Cerebellar cortex (tissue), 1 donor: Measurements from ENCODE around the gene GAMT.

ENCODE experiments used
- DNase-seq: peaks from one replicate; pipeline ENCODE4 v3.0.0-alpha.2; 2015; ENCODE audit warnings: low spot score

GAMT gene

DNA sequence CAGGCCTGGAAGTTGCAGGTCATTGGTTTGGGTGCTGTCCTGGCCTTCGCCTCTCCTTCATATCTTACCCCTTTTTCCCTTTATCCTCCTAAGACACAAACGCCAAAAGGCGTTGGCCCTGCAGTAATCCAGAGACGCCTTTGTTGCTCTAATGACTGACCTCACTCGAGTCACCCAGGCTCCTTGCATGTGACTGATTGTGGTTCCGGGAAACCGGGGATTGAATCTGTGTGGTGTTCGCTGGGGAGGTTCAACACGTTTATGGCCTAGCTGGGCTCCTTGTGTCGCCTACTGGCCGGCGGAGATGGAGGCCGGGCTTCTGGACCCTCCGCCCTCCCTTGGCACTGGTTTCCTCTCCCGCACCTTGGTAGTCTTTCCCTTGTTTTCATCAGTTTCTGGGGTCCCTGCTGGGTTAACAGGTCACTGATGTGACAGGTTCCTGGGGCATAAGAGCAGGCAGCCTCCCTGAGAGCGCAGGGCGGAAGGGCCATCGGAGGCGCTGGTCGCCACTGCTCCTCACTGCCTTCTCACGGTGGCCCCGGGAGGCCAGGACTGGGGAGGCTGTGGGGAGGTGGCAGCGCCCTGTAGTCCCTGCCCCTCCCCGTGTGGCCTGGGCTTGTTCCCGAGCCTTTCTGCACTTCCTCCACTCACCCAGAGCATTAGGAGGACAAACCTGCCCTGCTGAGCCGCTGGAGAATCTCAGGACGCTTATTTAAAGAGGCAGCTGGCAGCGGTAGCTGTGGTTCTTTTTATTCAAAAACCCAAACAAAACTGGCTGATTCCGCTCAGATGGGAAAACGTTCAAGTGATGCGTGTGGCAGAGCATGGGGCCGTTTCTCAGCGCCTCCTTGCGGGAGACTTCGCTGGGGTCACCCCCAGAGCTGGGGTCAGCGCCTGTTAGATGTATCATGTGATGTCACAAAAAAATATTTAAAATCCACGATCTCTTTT lies 35.7 kb downstream of the GAMT start:
- no peak for DNase-seq

DNA sequence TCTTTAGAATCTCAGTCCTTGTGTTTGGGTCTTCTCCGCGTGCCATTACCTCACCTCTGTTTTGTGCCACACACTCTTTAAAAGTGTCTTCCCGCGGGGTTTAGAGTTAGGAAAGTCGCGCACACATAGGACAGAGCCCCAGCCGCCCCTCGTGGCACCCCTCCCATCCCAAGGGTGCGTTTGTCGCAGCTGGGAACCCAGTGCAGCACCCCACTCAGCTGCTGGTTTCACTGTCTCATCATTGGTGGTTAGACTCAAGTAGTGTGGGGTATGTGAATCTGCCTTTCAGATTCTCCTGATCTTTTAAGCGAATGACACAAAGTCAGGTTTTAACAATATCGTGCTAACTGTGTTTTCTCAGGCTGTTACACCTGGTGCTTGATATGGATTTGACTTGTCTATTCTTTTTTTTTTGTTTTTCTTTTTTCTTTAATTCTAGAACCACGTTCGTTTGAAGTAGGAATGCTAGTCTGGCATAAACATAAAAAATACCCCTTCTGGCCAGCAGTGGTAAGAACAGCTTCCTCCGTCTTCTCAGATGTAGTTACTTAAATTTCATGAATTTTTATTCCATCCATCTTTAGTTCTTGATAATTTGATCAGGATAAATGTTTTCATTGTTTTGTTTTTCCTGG lies 37.2 kb downstream of the GAMT start:
- DNase-seq = no peak

DNA sequence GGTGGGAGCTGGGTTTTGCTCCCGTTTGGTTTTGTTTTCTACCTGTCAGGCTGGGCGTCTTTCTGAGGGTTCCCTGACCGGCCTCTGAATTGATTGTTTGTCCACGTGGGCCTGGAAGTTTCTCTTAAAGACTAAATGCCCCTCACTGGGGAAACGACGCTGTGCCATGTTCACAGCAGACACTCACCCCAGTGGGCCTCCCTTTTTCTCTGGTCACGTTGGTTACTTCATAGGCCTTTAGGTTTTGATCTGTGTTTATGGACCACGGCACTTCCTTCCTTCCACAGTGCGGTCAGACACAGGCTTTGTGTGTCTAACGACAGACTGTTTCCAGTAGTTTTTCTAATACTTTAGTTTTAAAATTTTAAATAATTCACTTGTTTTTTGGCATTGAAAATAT lies 37.7 kb downstream of the GAMT start:
- DNase-seq = no peak

DNA sequence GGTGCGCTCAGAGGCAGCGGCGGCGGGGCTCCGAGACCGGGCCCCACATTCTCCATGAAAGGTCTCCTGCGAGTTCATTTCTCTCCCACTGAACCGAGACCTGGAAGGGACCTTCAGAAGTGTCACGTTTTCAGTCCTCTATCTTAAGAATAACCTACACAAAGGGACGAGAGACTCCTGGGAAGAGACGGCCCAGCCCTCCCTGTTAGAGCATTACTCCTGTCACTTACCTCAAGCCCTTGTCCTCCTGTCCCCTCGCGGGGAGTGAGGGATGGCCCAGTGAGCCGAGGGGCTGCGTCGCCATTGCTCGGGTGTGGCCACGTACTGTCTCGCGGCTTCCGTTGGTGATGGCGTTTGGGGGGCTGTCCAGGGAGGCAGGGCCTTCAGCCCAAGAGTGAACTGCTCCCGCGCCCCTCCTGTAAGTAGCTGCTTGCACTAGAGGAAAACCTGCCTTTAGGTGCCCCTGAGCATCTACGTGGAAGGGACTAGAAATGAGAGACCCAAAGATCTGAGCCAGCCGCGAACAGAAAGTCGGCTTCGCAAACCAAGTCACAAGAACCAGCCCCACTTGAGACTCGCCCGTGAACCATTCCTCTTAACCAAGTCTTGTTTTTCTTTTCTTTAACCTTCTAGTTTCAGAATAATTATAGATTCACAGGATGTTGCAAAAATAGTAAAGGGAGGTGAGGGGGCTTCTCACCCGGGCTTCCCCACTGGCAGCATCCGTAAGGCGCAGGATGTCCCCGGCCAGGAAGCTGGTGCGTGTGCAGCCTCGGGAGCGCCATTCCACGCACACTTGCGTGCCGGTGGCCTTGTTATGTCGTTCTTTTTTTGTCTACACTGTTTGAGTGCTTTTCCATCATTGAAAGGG lies 38.7 kb downstream of the GAMT start:
- DNase-seq = no peak

DNA sequence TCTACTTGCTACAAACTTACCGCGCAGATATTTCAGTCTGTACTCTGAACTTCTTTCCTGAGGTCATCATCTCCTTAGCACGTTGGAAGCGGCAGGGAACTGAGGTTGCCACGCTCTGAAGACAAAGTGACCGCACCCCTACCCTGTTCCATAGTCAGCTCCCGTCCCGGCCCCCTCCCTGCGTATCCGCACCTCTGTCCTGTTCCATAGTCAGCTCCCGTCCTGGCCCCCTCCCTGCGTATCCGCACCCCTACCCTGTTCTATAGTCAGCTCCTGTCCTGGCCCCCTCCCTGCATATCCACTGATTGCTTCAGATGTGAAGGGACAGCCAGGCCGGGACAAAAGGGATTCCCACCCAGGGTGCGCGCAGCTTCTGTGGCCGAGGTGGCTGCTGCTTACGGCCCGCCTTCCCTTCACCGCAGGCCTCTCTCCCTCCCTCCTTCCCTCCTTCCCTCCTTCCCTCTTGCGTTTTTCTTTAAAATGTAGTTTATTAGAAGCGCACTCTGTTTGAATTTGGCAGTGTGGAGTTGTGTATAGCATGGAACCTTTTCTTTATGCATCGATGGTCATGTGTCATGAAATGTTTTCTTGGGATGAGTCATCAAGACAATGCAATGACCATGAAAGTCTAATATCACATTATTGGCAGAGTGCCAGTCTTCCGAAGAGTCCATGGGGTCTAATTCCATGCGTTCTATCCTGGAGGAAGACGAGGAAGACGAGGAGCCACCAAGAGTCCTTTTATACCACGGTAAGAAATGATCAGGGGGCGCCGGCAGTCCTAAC lies 39.5 kb downstream of the GAMT start:
- no peak for DNase-seq

DNA sequence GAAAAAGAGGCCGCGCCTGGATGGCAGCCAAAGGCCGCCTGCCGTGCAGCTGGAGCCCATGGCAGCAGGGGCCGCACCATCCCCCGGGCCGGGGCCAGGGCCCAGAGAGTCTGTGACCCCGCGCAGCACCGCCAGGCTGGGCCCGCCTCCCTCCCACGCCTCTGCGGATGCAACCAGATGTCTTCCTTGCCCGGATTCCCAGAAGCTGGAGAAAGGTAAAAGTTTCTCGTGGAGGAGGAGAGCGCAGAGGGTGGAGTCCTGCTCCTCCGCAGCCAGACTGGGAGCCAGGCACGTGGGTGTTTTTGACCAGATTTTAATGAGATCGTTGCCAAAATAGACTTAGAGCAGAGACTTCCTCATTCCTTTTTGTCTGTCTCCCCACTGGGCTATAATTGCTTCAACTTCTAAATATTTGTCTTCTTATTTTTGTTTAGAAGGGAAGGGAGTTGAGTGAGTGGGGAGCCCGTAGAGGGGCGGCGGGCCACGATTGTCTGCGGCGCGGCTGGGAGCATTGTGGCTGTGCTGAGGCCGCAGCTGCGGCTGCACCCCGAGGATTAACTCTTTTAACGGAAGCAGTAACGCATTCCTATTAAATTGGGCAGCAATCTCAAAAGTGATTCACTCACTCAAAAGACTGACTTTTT lies 40.4 kb downstream of the GAMT start:
- DNase-seq = peak; percentile 38

DNA sequence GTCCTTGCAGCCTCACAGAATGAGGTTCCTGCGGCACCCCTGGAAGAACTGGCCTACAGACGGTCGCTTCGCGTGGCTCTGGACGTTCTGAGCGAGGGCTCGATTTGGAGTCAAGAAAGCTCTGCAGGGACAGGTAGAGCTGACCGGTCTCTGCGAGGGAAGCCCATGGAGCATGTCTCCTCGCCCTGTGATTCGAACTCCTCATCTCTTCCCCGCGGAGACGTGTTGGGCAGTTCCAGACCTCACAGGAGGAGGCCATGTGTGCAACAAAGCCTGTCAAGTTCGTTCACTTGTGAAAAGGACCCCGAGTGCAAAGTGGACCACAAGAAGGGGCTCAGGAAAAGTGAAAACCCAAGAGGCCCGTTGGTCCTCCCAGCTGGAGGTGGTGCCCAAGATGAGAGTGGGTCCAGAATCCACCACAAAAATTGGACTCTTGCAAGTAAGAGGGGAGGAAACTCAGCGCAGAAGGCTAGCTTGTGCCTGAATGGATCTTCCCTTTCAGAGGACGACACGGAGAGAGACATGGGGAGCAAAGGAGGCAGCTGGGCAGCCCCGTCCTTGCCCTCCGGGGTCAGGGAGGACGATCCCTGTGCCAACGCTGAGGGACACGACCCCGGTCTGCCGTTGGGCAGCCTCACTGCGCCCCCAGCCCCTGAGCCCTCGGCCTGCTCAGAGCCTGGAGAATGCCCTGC lies 41.1 kb downstream of the GAMT start:
- no peak for DNase-seq

DNA sequence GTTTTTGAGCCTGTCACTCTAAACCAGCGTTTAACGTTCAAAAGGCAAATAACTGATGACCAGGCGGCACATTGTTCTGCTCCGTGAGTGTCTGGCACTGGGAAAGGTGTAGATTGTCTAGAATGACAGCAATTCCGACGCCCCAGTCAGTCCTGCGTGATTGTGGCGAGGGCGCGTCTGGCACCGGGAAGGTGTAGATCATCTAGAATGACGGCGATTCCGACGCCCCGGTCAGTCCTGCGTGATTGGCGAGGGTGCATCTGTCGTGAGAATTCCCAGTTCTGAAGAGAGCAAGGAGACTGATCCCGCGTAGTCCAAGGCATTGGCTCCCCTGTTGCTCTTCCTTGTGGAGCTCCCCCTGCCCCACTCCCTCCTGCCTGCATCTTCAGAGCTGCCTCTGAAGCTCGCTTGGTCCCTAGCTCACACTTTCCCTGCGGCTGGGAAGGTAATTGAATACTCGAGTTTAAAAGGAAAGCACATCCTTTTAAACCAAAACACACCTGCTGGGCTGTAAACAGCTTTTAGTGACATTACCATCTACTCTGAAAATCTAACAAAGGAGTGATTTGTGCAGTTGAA lies 43.7 kb downstream of the GAMT start:
- DNase-seq = no peak

DNA sequence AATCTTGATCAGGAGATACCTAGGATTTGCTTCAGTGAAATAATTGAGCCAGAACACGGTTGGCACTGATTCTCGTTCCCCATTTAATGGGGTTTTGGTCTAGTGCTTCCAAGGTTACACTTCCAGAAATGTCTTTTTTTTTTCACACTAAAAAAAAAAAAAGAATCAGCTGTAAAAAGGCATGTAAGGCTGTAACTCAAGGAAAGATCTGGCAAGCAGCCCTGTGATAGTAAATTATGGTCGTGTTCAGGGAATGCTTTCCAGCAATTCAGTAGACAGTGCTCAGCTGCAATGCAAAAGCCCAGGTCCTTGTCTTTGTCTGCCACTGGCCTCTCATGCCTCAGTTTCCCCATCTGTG lies 44.9 kb downstream of the GAMT start:
- peak; percentile 26 for DNase-seq

DNA sequence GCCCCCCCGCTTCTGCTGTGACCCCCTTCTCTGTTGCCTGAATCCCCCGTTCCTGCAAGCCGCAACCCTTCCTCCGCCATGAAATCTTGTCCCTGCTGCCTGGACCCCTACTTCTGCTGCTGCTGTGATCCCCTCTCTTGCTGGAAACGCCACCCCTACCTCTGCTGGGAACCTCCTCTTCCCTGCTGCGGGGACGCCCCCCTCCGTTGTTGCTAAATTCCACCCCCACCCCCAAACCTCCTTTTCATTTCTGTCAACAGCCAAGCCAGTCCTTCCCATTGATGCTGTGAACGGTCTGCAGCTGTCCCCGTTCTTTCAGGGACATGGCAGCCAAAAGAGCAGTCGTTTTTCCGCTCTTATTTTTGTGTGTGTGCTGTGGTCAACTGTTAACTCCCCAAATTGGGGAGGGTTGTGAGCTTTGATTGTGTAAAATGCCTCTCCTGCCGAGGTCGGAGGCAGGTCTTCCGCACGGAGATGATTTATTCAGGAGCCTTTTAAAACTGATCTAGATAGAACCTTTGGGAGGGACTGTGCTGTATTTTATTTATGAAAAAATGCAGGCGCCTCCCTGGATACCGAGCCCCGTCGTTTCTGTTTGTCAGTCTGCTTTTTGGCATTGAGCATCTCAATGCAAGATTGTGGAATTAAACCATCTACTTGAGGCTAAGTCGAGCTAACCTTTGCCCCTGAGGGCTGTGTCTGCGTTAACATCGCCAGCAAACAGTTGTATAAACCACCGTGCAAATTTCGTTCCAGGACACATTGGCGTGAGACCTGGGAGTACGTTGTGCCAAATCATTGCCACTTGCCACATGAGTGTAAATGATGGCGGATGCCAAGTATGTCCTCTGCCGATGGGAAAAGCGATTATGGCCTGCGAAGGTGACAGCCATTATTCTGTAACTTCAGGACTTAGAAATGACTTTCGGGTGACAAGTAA lies 45.5 kb downstream of the GAMT start:
- DNase-seq = peak; percentile 66

DNA sequence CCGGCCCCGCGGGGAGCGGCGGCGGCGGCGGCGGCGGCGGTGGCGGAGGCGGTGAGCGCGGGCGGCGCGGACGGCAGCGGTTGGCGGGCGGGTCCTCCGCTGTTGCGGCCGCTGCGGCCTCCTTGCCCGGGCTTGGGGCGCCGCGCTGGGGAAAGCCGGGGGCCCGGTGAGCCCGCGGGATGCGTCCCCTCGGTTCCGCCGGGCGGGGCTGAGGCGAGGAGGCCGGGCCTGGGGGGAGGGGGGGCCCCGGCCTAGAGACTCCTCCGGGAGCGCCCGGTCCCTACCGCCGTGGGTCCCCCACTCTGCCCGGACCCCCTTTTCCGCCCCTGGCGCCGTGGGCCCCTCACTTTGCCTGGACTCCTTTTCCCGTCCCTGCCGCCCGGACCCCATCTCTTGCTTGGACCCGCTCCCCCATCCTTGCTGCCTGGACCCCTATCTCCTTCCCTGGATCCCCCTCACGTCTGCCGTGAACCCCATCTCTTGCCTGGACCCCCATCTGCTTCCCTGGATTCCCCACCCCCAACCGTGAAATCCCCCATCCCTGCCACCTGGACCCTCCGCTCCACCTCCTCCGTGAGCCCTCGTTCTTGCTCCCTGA lies 46.3 kb downstream of the GAMT start:
- DNase-seq = peak; percentile 30

DNA sequence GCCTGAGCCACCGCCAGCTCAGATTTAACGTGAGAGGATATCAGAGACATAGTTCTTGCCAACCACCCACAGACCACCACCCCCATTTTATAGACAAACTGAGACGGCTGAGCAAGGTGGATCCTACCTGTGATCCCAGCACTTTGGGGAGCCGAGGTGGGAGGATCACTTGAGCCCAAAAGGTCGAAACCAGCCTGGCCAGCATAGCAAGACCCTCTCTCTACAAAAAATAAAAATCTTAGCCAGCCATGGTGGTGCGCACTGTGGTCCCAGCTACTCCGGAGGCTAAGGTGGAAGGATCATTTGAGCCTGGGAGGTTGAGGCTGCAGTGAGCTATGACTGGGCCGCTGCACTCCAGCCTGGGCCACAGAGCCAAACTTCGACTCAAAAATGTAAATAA lies 48.2 kb downstream of the GAMT start:
- DNase-seq = no peak

DNA sequence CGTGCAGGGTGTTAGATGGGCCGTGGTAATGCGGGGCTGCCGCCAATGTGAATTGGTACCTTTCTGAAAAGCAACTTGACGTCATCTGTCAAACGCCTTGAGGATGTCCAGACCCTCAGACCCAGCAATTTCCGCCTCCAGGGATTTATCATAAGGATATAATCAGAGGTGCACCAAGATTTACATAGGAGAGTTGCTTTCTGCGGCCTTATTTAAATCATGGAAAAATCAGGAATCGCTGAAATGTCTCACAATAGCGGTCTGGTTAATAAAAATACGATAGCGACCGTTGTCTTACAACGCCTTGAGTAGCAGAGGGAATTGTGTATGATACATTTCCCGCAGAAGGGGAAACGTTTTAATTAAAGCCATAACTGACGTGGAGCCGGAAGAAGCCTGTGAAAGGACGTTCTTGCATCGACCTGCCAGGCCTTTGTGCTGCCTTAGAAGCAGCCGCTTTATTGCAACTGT lies 49.9 kb downstream of the GAMT start:
- no peak for DNase-seq

DNA sequence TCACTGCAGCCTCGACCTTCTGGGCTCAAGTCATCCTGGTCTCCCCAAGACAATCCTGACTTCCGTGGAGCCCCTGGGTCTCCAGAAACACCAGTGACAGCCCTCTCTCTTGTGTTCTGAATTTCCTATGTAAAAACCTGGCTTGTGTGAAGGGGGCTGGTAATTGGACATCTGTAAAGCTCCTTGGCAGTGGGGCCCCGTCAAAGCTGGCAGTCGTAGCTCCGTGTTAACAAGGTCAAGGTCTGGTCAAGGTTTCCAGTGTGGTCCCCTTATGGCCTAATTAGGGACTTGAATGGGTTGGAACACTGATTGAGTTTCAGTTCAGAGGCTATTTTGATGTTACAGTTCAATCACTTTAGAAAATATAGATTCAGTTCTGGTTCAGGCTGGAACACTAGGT lies 50.5 kb downstream of the GAMT start:
- no peak for DNase-seq

DNA sequence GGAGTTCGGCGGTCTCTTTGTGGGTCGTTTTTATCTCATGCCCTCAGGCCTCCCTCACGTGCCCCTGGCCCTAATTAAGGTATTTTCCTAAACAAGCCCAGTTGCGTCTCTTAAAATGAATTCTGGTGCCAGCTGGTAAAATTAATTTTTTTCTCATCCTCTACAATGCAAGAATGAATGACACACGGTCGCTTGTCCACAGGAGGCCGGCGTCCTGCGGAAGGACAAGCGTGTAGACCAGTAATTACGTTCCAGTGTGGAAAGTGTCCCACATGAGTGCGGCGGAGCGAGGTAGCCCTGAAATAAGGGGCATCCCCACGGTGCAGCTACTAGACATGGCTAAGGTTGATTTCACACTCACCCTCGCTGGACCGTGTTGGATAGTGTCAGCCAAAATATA lies 52.1 kb downstream of the GAMT start:
- no peak for DNase-seq
